HG03565 (cell line): ENCODE results near the gene CERS3.

Experiments used
- ATAC-seq: cut with Tn5 transposase; IDR thresholded peaks from one replicate; pipeline ENCODE4 v1.9.1; 2021; ENCODE audit warnings: mild to moderate bottlenecking, moderate library complexity; ENCODE audit not compliant: unreplicated experiment

The CERS3 gene

GRCh38 chr15:100531204-100531603 lies 2.5 kb upstream of the CERS3 start:
- ATAC-seq, result no peak

GRCh38 chr15:100529556-100529955 lies 806 bp upstream of the CERS3 start:
- ATAC-seq, result no peak

DNA sequence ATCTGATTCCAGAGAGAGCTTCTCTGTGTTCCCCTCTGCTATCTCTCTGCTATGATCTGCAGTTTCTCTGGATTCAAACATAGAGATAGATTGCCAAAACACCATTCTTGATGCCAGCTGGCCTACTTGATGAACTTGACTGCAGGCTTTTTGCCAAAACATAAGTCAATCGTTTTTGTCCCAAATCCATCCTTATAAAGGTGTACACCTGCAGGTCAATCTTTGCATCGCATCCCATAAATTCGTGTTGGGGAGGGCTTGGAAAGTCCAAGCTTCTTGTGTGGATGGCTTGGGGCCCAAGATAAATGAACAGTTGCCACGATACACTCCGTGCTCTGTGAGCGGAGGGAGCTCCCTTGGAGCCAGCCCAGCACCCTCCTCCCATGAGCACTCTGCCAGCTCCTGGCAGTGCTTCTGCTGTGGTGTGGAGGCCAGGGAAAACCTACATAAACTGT lies 2.7 kb downstream of the CERS3 start:
- no peak for ATAC-seq

GRCh38 chr15:100525436-100525835 lies 3.3 kb downstream of the CERS3 start:
- ATAC-seq, result no peak

GRCh38 chr15:100524326-100524725 lies 4.4 kb downstream of the CERS3 start:
- ATAC-seq, result no peak

- ATAC-seq, result no peak
Observed at GRCh38 chr15:100521907-100522306, 6.8 kb downstream of the CERS3 start.

- ATAC-seq, result no peak
Observed at GRCh38 chr15:100520132-100520921, 8.4 kb downstream of the CERS3 start.

DNA sequence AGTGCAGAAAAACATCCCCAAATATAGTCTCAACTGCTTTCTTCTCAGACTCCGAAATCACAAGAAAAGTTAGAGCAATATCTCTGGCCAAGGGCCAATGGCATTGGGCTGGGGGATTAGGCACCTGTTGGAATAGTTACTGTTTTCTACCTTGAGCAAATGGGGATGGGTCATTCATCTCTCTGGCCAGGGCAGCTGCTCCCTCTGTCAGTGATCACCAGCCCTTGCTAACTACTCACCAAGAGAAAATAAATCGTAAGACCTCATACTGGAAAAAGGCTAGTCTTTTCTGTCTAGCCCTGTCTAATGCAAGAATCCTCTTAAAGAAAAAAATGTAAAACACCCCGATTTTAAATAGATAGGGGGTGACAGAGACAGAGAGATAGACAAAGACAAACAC lies 10.9 kb downstream of the CERS3 start:
- ATAC-seq, result no peak

- no peak for ATAC-seq
Observed at GRCh38 chr15:100516643-100517512, 11.9 kb downstream of the CERS3 start.

DNA sequence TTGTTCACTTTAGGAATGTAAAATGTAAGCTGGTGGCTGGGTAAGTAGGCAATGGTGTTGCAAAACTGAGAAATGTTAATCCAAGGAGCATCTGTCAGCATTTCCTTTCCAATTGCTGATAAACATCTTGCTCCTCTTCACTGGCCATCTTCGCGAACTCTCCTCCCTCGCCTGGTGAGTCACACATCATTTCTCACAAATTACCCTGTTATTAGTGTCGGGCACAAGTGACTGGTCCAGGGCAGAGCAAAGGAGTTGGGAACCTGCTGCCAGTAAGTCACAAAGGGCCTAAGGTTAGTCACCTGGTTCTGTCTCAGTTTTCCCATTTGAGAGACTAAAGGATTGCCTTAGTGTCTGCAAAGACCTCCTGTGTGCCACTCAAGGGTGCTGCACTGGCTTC lies 13.0 kb downstream of the CERS3 start:
- ATAC-seq, result no peak

DNA sequence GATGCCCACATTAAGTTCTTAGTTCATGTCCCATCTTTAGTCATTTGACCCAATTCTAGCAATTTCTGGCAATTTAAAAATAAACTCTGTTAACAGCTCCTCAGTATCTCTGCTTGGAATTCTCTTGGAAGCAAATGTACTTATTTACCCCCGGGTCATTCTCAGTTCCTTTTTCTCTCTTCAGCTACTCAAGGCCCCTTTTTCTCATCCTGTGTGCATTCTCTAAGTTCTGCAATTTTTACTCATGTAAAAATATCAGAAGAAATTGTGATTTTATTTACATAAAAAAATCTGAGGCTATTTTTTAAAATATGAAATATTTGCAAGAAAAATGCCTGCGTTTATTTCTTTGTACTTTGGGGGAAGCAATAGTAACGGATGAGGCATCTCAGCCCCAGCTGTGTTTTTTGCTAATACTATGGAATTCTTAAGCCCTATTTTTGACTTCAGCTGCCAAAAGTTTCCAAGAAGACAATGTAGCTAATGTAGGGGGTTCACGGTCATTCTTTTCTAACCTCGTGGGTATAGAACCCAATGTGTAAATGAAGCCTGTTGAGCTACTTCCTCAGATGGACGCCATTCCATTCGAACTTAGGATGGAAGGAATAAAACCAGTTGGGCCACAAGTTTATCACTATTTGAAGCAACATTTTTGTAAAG lies 20.0 kb downstream of the CERS3 start:
- ATAC-seq, result no peak

DNA sequence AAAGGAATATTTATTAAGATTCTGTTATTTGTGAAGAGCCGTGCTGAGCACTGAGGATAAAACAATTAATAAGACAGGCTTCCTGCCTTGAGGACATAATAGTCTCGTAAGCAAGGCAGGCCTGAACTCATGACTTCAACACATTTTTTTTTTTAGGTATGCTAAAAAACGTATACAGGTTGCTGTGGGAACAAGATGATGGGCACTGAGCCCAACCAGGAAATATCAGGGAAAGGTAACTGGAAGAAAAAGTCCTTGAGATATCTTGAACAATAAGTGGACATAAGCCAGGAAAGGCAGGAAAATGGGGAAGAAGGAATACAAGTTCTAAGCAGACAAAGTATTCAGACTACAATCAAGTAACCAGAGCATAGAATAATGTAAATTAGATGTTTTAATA lies 26.1 kb downstream of the CERS3 start:
- no peak for ATAC-seq

DNA sequence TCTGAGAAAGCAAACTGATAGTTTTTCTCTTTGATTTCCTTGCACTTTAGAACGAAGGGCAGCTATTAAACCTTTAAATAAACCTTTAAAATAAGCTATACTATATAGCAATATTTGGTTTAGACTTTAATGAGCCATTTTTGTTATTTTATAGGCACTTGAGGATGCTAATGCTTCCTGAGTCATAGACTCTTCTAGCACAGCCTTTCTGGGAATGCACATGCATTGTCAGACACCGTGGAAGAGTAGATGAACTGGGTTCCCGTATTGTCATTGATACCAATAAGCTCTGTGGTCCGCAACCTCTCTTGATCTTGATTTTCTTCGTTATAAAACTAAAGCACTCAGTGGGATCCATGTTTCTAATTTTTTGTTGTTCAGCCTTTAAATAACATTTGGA lies 27.6 kb downstream of the CERS3 start:
- no peak for ATAC-seq

DNA sequence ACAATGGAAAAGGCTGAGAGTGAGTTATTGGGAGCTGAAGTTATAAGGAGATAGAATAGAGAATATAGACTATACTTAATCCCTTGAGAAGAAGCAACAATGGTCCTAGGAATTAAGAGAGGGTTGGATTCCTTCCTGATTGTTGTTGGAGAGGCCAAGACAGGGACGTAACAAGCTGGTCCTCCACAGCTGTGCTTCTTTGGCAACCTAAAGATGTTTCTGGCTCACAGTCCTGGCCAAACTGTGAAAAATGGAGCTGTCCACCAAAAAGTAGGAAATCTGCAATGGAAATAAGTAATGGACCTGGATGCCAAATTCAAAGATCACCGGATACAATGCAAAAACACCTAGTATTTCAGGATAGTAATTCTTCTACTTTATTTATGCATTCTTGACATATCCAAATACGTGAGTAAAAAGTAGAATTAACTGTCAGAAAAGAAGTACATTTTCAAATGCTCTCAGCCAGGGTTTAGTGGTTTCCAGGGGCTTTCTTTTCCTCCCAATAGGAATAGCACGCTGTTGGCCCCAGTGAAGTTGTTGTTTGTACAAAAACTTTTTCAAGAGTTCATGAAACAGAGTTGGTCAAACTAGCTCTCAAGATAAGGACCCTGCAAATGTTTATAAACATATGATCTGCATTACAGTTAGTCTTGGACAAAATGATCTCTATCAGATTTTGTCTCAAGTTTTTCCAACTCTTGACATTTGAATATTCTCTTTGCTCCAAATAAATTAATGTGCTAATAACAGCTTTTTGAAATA lies 28.3 kb downstream of the CERS3 start:
- ATAC-seq, result no peak

GRCh38 chr15:100495861-100496260 lies 32.9 kb downstream of the CERS3 start:
- ATAC-seq, result no peak

GRCh38 chr15:100493213-100493612 lies 35.5 kb downstream of the CERS3 start:
- ATAC-seq, result no peak

DNA sequence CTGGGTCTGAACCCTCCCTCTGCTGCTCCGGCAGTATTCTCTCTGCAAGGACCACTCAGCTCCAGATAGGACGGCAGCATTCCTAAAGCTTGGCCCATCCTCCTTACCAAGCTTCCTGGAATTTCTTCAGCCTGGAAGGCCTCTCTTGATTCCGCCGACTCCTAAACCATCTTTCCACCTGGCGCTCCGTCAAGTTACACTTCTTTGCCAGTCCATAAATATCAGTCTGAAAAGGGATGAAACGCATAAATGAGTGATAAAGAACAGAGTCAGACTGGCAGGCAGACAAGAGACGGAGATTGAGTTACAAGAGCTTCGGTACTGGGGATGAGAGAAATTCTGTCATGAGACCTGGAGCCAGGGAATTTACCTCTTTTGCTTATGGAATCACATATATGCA lies 44.3 kb downstream of the CERS3 start:
- ATAC-seq, result no peak

DNA sequence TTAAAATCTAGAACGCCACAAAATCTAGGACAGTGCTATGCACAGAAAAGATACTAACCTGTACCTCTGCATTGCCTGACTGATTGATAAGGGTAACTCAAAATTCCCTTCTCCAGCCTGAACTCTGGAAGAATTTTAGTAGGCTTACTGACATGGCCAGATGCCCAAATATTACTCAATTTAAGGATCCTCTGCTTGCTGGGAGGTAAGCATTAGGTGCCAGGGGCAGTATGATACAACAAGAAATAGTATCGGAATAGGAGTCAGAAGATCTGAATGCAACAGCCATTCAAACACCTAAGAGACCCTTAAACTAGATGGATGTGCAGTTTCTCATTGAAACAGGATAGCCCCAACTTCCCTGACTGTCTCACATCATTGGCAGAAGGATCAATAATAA lies 45.4 kb downstream of the CERS3 start:
- no peak for ATAC-seq

- no peak for ATAC-seq
Observed at GRCh38 chr15:100476805-100477204, 51.9 kb downstream of the CERS3 start.

GRCh38 chr15:100472736-100473135 lies 56.0 kb downstream of the CERS3 start:
- no peak for ATAC-seq

- no peak for ATAC-seq
Observed at GRCh38 chr15:100471933-100472332, 56.8 kb downstream of the CERS3 start.
